Esophagus squamous epithelium (tissue), 5 donors: ENCODE data around the gene PMEL. TPM values are rescaled to one million over a fixed set of nuclear protein-coding genes. Genes with fewer than 3 reads are reported as not detected.

Experiments used
- DNase-seq: peaks from one replicate; lab custom pipeline; 2025; lab: John Stamatoyannopoulos, UW
- H3K27ac ChIP-seq, 4 donors: fragments of 200-600 bp; sonication (generic); one replicate each; pipeline ENCODE4 v1.5.1; 2016 to 2019; ENCODE audit warnings: mild to moderate bottlenecking in 1 of 4
- H3K27me3 ChIP-seq, 4 donors: fragments of 200-600 bp; sonication (generic); 1 replicate in 3 of 4; 2 replicates in 1 of 4; pipeline versions ENCODE4 v1.5.1 to v1.6.0; 2017 to 2021; ENCODE audit warnings: antibody characterized with exemption in 1 of 4
- H3K36me3 ChIP-seq, 3 donors: fragments of 200-600 bp; sonication (generic); one replicate each; pipeline ENCODE4 v1.5.1; 2016 to 2019
- H3K4me1 ChIP-seq, 3 donors: fragments of 200-600 bp; sonication (generic); one replicate each; pipeline ENCODE4 v1.5.1; 2017 to 2019
- H3K4me3 ChIP-seq, 4 donors: fragments of 200-600 bp; sonication (generic); 1 replicate in 3 of 4; 2 replicates in 1 of 4; pipeline ENCODE4 v1.5.1; 2016 to 2019; ENCODE audit warnings: mild to moderate bottlenecking in 2 of 4, moderate library complexity in 1 of 4
- H3K9me3 ChIP-seq, 3 donors: fragments of 200-600 bp; sonication (generic); one replicate each; pipeline ENCODE4 v1.5.1; 2016 to 2019
- POLR2A ChIP-seq, 4 donors: fragments of 450-650 bp; IDR thresholded peaks; one replicate each; pipeline ENCODE4 v1.6.1; 2017; ENCODE audit warnings: antibody characterized with exemption in 4 of 4, mild to moderate bottlenecking in 4 of 4, moderate library complexity in 3 of 4
- WGBS, 2 donors: methylation state at CpG; one replicate each; pipeline ENCODE4 v1.1.5; 2018; 5-methylcytosine and 5-hydroxymethylcytosine counted together
- intact Hi-C: fragments of 100-400 bp; cut with DNase I; formaldehyde crosslinking; loops from one replicate; pipeline ENCODE4 v1.15.0; 2022
- total RNA-seq, 4 donors: library from RNA; depleted of rRNA; stranded (reverse); fragments of >200 nt; gene quantifications; one replicate each; pipeline ENCODE4 v1.1.0, GENCODE V29; 2016
- TF ChIP-seq, protein P1 (sequence below), 6 experiments: fragments of 450-650 bp in 4 of 6; fragments of 200-600 bp in 2 of 6; sonication (generic) in 2 of 6; IDR thresholded peaks; one replicate each; pipeline ENCODE4 v1.5.1; 2016 to 2019; ENCODE audit warnings: antibody characterized with exemption in 6 of 6, mild to moderate bottlenecking in 4 of 6, moderate library complexity in 4 of 6
- donor health status: DM: yes; HTN: yes; CAD: no.

The PMEL gene
- total RNA-seq, 4 donors from 2014 or later: 0.48 to 3.4 (median 0.67) TPM

GRCh38 chr12:55912908-55913307, 52.9 kb downstream of the PMEL start:
- no peak overlapping the region for H3K4me3 ChIP-seq
- H3K9me3 ChIP-seq: no peaks in the 10 kb centered on the region
- peaks cover 0 to 50% (median 12%) of the 10 kb centered on the region in 3 donors for H3K4me1 ChIP-seq
- H3K36me3 ChIP-seq: peaks cover 0 to 61% (median 4%) of the 10 kb centered on the region in 3 donors
- no peak for TF ChIP-seq POLR2A (IDR thresholded peaks at IDR 0.05)
- TF ChIP-seq, protein P1, sequence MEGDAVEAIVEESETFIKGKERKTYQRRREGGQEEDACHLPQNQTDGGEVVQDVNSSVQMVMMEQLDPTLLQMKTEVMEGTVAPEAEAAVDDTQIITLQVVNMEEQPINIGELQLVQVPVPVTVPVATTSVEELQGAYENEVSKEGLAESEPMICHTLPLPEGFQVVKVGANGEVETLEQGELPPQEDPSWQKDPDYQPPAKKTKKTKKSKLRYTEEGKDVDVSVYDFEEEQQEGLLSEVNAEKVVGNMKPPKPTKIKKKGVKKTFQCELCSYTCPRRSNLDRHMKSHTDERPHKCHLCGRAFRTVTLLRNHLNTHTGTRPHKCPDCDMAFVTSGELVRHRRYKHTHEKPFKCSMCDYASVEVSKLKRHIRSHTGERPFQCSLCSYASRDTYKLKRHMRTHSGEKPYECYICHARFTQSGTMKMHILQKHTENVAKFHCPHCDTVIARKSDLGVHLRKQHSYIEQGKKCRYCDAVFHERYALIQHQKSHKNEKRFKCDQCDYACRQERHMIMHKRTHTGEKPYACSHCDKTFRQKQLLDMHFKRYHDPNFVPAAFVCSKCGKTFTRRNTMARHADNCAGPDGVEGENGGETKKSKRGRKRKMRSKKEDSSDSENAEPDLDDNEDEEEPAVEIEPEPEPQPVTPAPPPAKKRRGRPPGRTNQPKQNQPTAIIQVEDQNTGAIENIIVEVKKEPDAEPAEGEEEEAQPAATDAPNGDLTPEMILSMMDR (IDR thresholded peaks at IDR 0.05): no peak
- H3K27me3 ChIP-seq: no peaks in the 10 kb centered on the region
- no peak for DNase-seq
- no peak overlapping the region for H3K27ac ChIP-seq
- 91 to 94% methylated on average over 4 of the region's 4 CpGs for WGBS, 2 donors
- intact Hi-C loops: no loop called here

DNA sequence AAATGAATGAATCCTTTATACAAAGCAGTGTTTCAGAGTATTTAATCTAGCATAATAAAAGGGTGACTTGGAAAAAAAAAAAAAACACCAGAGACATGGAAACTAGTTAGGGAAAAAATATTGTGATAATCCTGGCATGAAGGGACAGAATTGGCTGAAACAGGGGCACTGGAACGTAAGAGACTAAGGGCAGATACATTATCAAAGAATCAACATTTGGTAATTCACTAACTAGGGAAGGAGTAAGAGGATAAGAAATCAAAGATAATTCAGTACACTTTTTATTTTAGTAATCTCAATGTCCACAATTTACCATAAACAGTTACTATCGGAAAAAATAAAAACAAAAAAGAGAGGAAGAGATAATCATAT, 56.3 kb downstream of the PMEL start:
- H3K36me3 ChIP-seq: peaks cover 0 to 37% (median 0%) of the 10 kb centered on the region in 3 donors
- H3K4me1 ChIP-seq: peaks cover 0 to 35% (median 3%) of the 10 kb centered on the region in 3 donors
- peak overlapping the region in 2 of 4 donors; percentile 5 to 52 for H3K27ac ChIP-seq
- TF ChIP-seq, protein P1 (IDR thresholded peaks at IDR 0.05): no peak
- TF ChIP-seq POLR2A (IDR thresholded peaks at IDR 0.05): no peak
- no peak for DNase-seq
- H3K27me3 ChIP-seq: no peaks in the 10 kb centered on the region
- H3K9me3 ChIP-seq: no peaks in the 10 kb centered on the region
- intact Hi-C loops: no loop called here
- no peak overlapping the region for H3K4me3 ChIP-seq
- 55 to 57% methylated on average over 2 of the region's 2 CpGs for WGBS, 2 donors

DNA sequence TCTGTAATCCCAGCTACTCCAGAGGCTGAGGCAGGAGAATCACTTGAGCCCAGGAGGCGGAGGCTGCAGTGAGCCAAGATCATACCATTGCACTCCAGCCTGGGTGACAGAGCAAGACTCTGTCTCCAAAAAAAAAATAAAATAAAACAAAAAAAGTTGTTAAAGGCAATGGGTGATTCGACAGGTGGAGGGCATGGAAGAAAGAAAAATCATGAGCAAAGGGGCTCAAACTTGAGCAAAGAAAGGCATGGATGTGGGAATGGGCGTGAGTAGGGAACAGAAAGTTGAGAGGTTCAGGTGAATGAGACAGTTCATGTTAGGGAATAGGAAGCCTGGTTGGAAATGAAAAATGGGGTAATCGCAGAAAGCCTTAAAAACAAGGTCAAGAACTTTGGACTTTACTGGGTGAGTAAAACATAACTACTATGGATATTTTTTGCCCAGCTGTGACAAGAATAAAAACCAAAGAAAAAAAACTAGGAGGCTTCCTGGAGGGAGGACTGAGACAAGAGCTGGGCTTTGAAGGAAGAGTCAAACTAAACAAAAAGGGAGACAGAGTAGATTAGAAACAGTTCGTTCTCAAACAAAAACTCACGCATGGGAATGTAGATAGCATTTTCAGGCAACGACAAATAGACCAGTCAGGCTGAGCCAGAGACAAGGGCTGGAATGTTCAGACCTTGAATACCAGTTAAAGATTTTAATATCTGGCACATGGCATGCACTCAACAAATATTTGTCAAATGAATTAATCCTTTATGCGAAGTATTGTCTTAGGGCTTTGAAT, 56.9 kb downstream of the PMEL start:
- Histone ChIP-seq H3K36me3 (peaks cover 0 to 33% (median 0%) of the 10 kb centered on the region in 3 donors), H3K27me3 (no peaks in the 10 kb centered on the region), H3K4me3 (no peak overlapping the region), H3K9me3 (no peaks in the 10 kb centered on the region), H3K4me1 (peaks cover 0 to 30% (median 2%) of the 10 kb centered on the region in 3 donors), H3K27ac (peak overlapping the region in 2 of 4 donors; percentile 5 to 52)
- WGBS, 2 donors: 55 to 57% methylated on average over 8 of the region's 8 CpGs
- no peak for DNase-seq
- TF ChIP-seq POLR2A (IDR thresholded peaks at IDR 0.05): no peak
- TF ChIP-seq, protein P1 (IDR thresholded peaks at IDR 0.05): no peak
- intact Hi-C loops: no loop called here

- peaks cover 0 to 30% (median 2%) of the 10 kb centered on the region in 3 donors for H3K4me1 ChIP-seq
- TF ChIP-seq, protein P1 (IDR thresholded peaks at IDR 0.05): no peak
- TF ChIP-seq POLR2A (IDR thresholded peaks at IDR 0.05): no peak
- H3K27me3 ChIP-seq: no peaks in the 10 kb centered on the region
- WGBS, 2 donors: 36 to 37% methylated on average over 1 of the region's 1 CpG
- H3K4me3 ChIP-seq: no peak overlapping the region
- H3K9me3 ChIP-seq: no peaks in the 10 kb centered on the region
- no peak for DNase-seq
- no peak overlapping the region for H3K27ac ChIP-seq
- intact Hi-C loops: no loop called here
- H3K36me3 ChIP-seq: peaks cover 6 to 33% (median 6%) of the 10 kb centered on the region in 3 donors
Measured at GRCh38 chr12:55906056-55906455, 59.8 kb downstream of the PMEL start.

Other genes with a start within 250 kb of the PMEL start
- gene BLOC1S1, start 250.0 kb downstream of the PMEL start, total RNA-seq: 100 to 1,000 TPM; 117 to 211 (median 178) TPM
- 10 to 100 TPM in 1 of 4 donors, 1 to 10 TPM in 3; 1.3 to 13.5 (median 4.1) TPM for gene RDH5, start 245.6 kb downstream of the PMEL start, total RNA-seq
- gene CD63, start 237.0 kb downstream of the PMEL start, total RNA-seq: 100 to 1,000 TPM; 144 to 349 (median 264) TPM
- gene GDF11, start 222.9 kb downstream of the PMEL start, total RNA-seq: 1 to 10 TPM in 3 of 4 donors, under 1 TPM in 1; 0.19 to 1.9 (median 1.5) TPM
- gene SARNP, start 148.3 kb downstream of the PMEL start, total RNA-seq: 10 to 100 TPM; 22.6 to 60.1 (median 53.7) TPM
- 10 to 100 TPM; 29.9 to 31.9 (median 31.1) TPM for gene ORMDL2, start 148.0 kb downstream of the PMEL start, total RNA-seq
- gene DNAJC14, start 136.5 kb downstream of the PMEL start, total RNA-seq: 10 to 100 TPM; 15.3 to 30.2 (median 19.9) TPM
- 1 to 10 TPM; 1.5 to 3.1 (median 1.8) TPM for gene MMP19, start 123.1 kb downstream of the PMEL start, total RNA-seq
- gene PYM1, start 38.1 kb downstream of the PMEL start, total RNA-seq: 100 to 1,000 TPM in 1 of 4 donors, 10 to 100 TPM in 3; 60.7 to 107 (median 85.0) TPM
- gene DGKA, start 34.9 kb downstream of the PMEL start, total RNA-seq: 100 to 1,000 TPM in 3 of 4 donors, 10 to 100 TPM in 1; 95.7 to 209 (median 159) TPM
- gene CDK2, start 788 bp upstream of the PMEL start, total RNA-seq: 10 to 100 TPM; 11.1 to 22.6 (median 17.0) TPM
- 10 to 100 TPM; 78.2 to 94.2 (median 86.4) TPM for gene RAB5B, start 8.0 kb upstream of the PMEL start, total RNA-seq
- gene SUOX, start 31.2 kb upstream of the PMEL start, total RNA-seq: 10 to 100 TPM; 16.0 to 30.0 (median 18.5) TPM
- 1 to 10 TPM; 1.2 to 2.0 (median 1.9) TPM for gene IKZF4, start 55.0 kb upstream of the PMEL start, total RNA-seq
- 1,000 to 10,000 TPM in 2 of 4 donors, 100 to 1,000 TPM in 2; 381 to 1,639 (median 1,040) TPM for gene RPS26, start 75.9 kb upstream of the PMEL start, total RNA-seq
- gene ERBB3, start 114.1 kb upstream of the PMEL start, total RNA-seq: 100 to 1,000 TPM in 1 of 4 donors, 10 to 100 TPM in 3; 36.0 to 125 (median 82.8) TPM
- 100 to 1,000 TPM in 3 of 4 donors, 10 to 100 TPM in 1; 89.3 to 206 (median 176) TPM for gene PA2G4, start 138.5 kb upstream of the PMEL start, total RNA-seq
- gene RPL41, start 150.6 kb upstream of the PMEL start, total RNA-seq: 1,000 to 10,000 TPM in 3 of 4 donors, 100 to 1,000 TPM in 1; 966 to 4,641 (median 3,066) TPM
- 1 to 10 TPM; 1.5 to 3.8 (median 2.3) TPM for gene ZC3H10, start 152.2 kb upstream of the PMEL start, total RNA-seq
- 10 to 100 TPM; 42.6 to 70.8 (median 62.5) TPM for gene ESYT1, start 162.2 kb upstream of the PMEL start, total RNA-seq
- 10 to 100 TPM; 26.3 to 51.0 (median 37.8) TPM for gene MYL6B, start 186.5 kb upstream of the PMEL start, total RNA-seq
- 1,000 to 10,000 TPM; 1,011 to 2,279 (median 1,490) TPM for gene MYL6, start 192.3 kb upstream of the PMEL start, total RNA-seq
- gene SMARCC2, start 223.4 kb upstream of the PMEL start, total RNA-seq: 10 to 100 TPM; 31.7 to 64.9 (median 46.1) TPM